Measurements from ENCODE around the gene ARHGAP8.

Gene ARHGAP8

DNA sequence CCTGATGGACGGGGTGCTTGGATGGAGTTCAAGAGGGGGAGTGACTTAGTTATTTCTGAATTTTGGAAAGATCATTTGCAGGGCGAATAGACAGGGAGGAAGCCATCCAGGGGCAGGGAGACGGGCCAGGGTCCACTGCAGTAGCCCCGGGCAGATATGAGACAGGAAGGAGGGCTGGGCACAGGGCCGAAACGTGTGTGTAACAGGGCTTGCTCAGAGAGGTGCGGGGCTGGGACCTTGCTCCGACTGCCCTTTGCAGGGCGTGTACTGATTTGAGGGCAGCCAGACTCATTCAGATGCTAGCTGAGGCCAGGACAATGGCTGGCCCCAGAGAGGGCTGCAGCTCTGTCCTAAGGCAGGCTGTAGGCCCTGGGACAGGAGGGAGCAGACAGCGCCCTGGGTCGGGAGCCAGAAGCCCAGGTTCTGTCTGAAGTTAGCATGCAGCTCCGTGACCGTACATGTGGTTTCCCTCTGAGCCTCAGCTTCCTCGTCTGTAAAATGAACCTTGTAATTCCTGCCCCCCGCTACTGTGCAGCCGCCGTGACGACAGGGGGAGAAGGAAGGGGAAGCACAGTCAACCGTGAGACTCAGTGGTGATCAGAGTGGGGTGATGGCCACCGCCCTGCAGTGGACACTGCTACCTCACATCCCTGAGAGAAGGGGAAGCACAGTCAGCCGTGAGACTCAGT lies 154.0 kb downstream of the ARHGAP8 start:
- no peak for FAIRE-seq
- DNase-seq (ENCODE audit: low spot score) = no peak

GRCh38 chr22:44906999-44907644 lies 154.7 kb downstream of the ARHGAP8 start:
- no peak for FAIRE-seq
- no peak for DNase-seq (ENCODE audit: low spot score)

- FAIRE-seq = no peak
- no peak for DNase-seq (ENCODE audit: low spot score)
These were observed 155.7 kb downstream of the ARHGAP8 start for GRCh38 chr22:44907765-44908737.

- FAIRE-seq = no peak
- DNase-seq (ENCODE audit: low spot score) = no peak
These were observed 156.9 kb downstream of the ARHGAP8 start for GRCh38 chr22:44909241-44909640.

Measured in RCC 7860 (cell line).